ENCODE results near the gene RPS6KA3.
"Not testable (repeated sequence)": the region's sequence is repeated elsewhere in the genome, so short reads cannot be mapped to it uniquely, and the experiment has no call there.

RPS6KA3 gene

DNA sequence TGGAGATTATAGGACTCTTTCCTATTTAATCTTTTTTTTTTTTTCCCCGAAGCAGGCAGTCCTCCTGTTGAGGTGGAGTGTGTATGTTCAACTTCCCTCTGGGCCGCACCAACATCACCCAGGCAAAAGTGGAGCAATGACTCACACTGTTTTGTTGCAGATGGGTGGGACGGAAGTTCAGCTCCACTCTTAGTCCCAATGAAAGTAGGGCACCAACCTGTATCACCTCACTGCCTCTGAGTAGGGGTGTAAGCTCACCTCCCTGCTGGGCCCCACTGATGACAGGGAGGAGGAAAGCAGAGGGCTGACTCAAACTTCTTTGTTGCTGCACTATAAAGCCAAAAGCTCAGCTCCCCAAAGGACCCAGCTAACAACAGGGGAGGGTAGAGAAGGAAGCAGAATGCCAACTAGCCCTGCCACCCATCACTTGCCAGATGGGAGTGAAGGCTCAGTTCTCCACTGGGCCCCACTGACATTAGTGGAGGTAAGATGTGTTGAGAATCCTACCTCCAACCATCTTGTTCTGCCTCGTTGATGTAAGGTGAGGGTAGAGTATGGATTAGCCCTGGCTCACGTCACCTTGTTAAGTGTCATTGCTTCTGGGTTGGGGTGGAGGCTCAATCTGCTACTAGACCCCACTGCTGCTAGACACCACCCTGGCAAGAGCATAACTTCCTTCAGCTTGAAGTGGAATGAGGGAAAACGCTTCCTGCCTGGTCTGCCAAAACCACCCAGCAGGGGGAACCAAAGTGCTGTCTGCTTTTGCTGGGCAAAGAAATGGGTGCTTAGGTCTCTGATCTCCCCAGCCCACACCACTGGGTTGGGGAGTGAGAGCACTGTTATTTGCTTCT, 14.1 kb downstream of the RPS6KA3 start:
- no peak overlapping the region for H3K4me3 ChIP-seq (ENCODE audit: low read depth, low read length)
- peak; percentile 67 for DNase-seq (ENCODE audit: low read depth)
- TF ChIP-seq, protein P1, sequence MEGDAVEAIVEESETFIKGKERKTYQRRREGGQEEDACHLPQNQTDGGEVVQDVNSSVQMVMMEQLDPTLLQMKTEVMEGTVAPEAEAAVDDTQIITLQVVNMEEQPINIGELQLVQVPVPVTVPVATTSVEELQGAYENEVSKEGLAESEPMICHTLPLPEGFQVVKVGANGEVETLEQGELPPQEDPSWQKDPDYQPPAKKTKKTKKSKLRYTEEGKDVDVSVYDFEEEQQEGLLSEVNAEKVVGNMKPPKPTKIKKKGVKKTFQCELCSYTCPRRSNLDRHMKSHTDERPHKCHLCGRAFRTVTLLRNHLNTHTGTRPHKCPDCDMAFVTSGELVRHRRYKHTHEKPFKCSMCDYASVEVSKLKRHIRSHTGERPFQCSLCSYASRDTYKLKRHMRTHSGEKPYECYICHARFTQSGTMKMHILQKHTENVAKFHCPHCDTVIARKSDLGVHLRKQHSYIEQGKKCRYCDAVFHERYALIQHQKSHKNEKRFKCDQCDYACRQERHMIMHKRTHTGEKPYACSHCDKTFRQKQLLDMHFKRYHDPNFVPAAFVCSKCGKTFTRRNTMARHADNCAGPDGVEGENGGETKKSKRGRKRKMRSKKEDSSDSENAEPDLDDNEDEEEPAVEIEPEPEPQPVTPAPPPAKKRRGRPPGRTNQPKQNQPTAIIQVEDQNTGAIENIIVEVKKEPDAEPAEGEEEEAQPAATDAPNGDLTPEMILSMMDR (conservative IDR thresholded peaks at IDR 0.05; ENCODE audit: low read depth, low read length), result peak; percentile 84

DNA sequence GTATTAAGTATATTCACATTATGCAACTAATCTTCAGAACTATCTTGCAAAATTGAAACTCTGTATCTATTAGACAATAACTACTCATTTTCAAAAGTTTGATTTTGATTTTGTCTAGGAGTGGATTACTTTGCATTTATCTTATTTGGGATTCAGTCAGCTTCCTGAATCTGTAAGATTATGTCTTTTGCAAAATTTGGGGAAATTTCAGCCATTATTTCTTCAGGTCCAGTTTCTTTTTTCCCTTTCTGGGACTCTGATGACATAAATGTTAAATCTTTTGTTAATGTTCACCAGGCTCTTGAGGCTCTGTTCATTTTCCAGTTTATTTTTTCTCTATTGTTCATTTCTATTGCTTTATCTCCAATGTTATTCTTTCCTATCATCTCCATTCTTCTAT, 15.0 kb downstream of the RPS6KA3 start:
- no peak overlapping the region for H3K4me3 ChIP-seq (ENCODE audit: low read depth, low read length)
- TF ChIP-seq, protein P1 (conservative IDR thresholded peaks at IDR 0.05; ENCODE audit: low read depth, low read length), result no peak
- DNase-seq (ENCODE audit: low read depth), result no peak

DNA sequence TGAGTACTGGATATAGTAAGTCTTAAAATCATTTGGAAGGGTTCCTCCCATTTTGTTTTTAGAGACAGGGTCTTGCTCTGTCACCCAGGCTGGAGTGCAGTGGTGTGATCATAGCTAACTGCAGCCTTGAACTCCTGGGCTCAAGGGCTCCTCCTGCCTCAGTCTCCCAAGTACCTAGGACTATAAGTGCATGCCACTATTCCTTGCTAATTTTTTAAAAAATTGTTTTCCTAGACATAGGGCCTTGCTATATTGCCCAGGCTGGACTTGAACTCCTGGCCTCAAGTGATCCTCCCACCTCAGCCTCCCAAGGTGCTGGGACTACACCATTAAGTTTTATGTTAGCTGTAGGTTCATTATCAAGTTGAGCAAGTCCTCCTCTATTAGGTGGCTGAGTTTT, 16.6 kb downstream of the RPS6KA3 start:
- not testable (repeated sequence) for H3K4me3 ChIP-seq (ENCODE audit: low read depth, low read length); DNase-seq (ENCODE audit: low read depth)

DNA sequence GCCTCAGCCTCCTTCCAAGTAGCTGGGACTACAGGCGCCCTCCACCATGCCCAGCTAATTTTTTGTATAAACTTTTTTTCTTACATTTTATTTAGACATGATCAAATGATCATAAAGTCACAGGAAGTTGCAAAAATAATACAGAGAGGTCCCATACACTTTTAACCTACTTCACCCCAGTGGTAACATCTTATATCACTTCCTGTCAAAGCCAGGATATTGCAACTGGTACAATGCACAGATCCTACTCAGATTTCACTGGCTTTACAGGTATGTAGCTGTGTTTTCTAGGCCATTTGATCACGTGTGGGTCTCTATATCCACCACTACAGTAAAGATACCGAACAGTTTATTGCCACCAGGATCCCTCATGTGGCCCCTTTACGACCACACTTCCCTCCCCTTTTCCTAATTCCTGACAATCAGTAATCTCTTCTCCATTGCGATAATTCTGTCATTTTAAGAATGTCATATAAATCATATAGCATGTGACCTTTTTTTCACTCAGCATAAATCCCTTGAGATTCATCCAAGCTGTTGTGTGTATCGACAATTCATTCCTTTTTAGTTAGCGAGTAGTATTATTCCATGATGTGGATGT, 18.0 kb downstream of the RPS6KA3 start:
- TF ChIP-seq, protein P1 (conservative IDR thresholded peaks at IDR 0.05; ENCODE audit: low read depth, low read length), result no peak
- no peak for DNase-seq (ENCODE audit: low read depth)
- no peak overlapping the region for H3K4me3 ChIP-seq (ENCODE audit: low read depth, low read length)

DNA sequence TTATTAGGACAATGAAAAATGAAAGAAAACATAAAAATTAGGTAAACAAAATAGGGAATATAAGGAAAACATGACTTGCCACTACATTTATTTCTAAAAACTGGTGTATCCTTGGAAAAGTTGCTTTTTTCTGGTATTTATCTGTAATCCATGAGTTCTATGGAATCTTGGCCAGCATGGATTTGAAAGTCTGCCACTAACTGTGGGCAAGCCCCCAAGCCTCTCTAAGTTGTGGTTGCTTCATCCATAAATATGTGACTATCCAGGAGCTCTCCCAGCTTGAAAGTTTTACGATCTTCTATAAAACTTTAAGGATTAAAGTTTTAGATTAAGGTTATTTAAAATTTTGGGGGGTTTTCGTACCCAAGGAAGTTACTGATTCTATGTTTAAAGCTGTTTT, 21.8 kb downstream of the RPS6KA3 start:
- no peak for DNase-seq (ENCODE audit: low read depth)
- TF ChIP-seq, protein P1 (conservative IDR thresholded peaks at IDR 0.05; ENCODE audit: low read depth, low read length), result no peak
- no peak overlapping the region for H3K4me3 ChIP-seq (ENCODE audit: low read depth, low read length)

DNA sequence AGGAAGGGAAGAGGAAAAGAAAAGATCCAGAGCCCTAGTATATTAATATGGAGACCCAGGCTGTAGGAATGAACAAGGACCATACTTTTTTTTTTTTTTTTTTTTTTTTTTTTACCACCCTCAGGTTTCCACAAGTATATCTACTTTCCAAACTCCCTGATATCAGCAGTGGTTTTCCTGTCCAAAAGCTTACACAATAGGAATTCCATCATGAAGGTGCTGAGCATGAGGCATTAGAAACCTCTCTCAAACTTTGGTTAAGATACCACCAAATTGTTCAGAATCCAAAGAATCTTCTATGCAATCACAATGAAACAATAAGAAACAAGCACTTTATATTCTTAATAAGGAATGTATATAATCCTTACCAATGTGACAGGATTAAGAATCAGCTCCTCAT, 26.5 kb downstream of the RPS6KA3 start:
- peak; percentile 18 for DNase-seq (ENCODE audit: low read depth)
- TF ChIP-seq, protein P1 (conservative IDR thresholded peaks at IDR 0.05; ENCODE audit: low read depth, low read length), result no peak
- no peak overlapping the region for H3K4me3 ChIP-seq (ENCODE audit: low read depth, low read length)

DNA sequence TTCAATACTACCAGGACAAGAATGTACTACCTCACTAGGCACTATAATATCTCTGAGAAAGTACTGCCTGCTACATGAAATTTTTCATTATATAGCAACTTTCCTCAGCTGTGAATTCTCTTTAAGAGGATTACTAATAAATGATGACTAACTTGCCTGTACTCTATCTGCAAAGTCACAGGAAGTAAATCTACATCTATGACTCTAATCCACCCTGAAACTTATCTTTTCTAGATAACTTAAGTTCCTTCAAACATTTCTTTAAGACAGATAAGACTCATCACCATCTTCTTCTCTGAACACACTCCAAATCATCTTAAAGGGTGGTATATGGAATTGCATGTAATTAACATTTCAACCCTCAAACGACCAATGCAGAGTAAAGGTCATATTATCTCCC, 28.8 kb downstream of the RPS6KA3 start:
- DNase-seq (ENCODE audit: low read depth), result peak; percentile 9
- TF ChIP-seq, protein P1 (conservative IDR thresholded peaks at IDR 0.05; ENCODE audit: low read depth, low read length), result no peak
- no peak overlapping the region for H3K4me3 ChIP-seq (ENCODE audit: low read depth, low read length)
